GM10266 (cell line): ENCODE measurements around the gene ITGA6.

ENCODE experiments used
- DNase-seq: peaks from one replicate; pipeline ENCODE4 v3.0.0; 2012; ENCODE audit errors: extremely low spot score
- CTCF ChIP-seq: IDR thresholded peaks from 2 replicates; pipeline ENCODE4 v1.5.1; 2012; ENCODE audit warnings: mild to moderate bottlenecking, low read depth; ENCODE audit not compliant: control insufficient read depth, insufficient read depth; ENCODE audit errors: missing control alignments

Gene ITGA6

GRCh38 chr2:172429301-172429968, 2.0 kb downstream of the ITGA6 start:
- no peak for TF ChIP-seq CTCF
- DNase-seq, result no peak

GRCh38 chr2:172430027-172430426, 2.6 kb downstream of the ITGA6 start:
- no peak for TF ChIP-seq CTCF
- no peak for DNase-seq

GRCh38 chr2:172430678-172431077, 3.3 kb downstream of the ITGA6 start:
- no peak for TF ChIP-seq CTCF
- no peak for DNase-seq

- TF ChIP-seq CTCF, result no peak
- no peak for DNase-seq
Measured at GRCh38 chr2:172431463-172431862, 4.1 kb downstream of the ITGA6 start.

GRCh38 chr2:172431993-172432392, 4.6 kb downstream of the ITGA6 start:
- DNase-seq, result no peak
- no peak for TF ChIP-seq CTCF

GRCh38 chr2:172433144-172433543, 5.8 kb downstream of the ITGA6 start:
- no peak for TF ChIP-seq CTCF
- DNase-seq, result no peak

GRCh38 chr2:172434821-172435605, 7.6 kb downstream of the ITGA6 start:
- TF ChIP-seq CTCF, result no peak
- DNase-seq, result no peak
